DND-41 (cell line): ENCODE measurements around the gene MATN1.

Experiments
- CTCF ChIP-seq: IDR thresholded peaks from 2 replicates; pipeline ENCODE4 v1.5.1; 2012; ENCODE audit warnings: borderline replicate concordance, low read length, moderate library complexity, mild to moderate bottlenecking; ENCODE audit not compliant: poor library complexity, severe bottlenecking; ENCODE audit errors: extremely low read depth
- EZH2 ChIP-seq: IDR thresholded peaks from 3 replicates; pipeline ENCODE4 v1.6.1; 2012; ENCODE audit warnings: borderline replicate concordance, low read depth, mild to moderate bottlenecking, moderate library complexity, low read length, inconsistent platforms; ENCODE audit not compliant: severe bottlenecking

- TF ChIP-seq CTCF (no peak), EZH2 (no peak)
Observed at GRCh38 chr1:30706528-30706927, 16.9 kb downstream of the MATN1 start.
